ENCODE data around the gene OBP2B. TPM values are rescaled to one million over a fixed set of nuclear protein-coding genes. Genes with fewer than 3 reads are reported as not detected.

The OBP2B gene
- total and polyA plus RNA-seq, 10 of the 15 experiments (the other 5 are each of a cell fraction or from before 2014, with no cell fraction given): not detected

- no peak for TF ChIP-seq CUX1 (IDR thresholded peaks at IDR 0.05; ENCODE audit: insufficient replicate concordance, low read depth, low read length)
- no peak for TF ChIP-seq NKRF (conservative IDR thresholded peaks at IDR 0.05)
- no peak for TF ChIP-seq SMAD5 (IDR thresholded peaks at IDR 0.05; ENCODE audit: low read depth)
- no peak for TF ChIP-seq PRDM15 (CRISPR knock-in tag; IDR thresholded peaks at IDR 0.05)
- TF ChIP-seq FOXM1 (IDR thresholded peaks at IDR 0.05; ENCODE audit: low read depth, low read length): no peak
- TF ChIP-seq SMARCA5 (IDR thresholded peaks at IDR 0.05): no peak
- TF ChIP-seq NFYA (IDR thresholded peaks at IDR 0.05; ENCODE audit: borderline replicate concordance, low read depth, low read length): no peak
- TF ChIP-seq POLR2AphosphoS2 (IDR thresholded peaks at IDR 0.05; ENCODE audit: low read depth, low read length): no peak
Observed at GRCh38 chr9:133182151-133182550, 26.9 kb downstream of the OBP2B start (continued).

Data from GM12878 (cell line).